CD4-positive, alpha-beta T cell treated with Interleukin-1 beta for 1 hour (primary cell): ENCODE data around the gene GPR143.

ENCODE experiments used
- DNase-seq, 2 donors: peaks; one replicate each; pipeline ENCODE4 v3.0.0-alpha.2; 2020 to 2022

Gene GPR143

DNA sequence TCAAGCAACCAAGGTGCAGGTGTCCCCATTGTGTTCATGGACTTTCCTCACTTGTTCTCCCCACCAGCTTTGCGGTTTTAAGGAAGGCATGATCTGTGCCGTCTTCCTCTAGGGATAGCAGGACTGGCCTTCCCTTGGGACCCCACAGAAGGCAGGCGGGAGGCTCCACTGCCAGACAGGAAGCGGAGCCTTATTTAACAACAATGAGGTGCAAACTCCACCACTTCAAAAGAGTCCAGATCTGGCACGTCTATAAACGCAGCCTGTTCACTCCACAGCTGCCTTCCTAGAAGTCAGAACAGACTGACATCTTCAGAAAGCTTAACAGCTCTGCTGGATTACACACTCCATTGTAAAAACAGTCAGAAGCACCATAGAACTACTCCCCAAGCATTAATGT is 1.7 kb upstream of the GPR143 start:
- DNase-seq: no peak

DNA sequence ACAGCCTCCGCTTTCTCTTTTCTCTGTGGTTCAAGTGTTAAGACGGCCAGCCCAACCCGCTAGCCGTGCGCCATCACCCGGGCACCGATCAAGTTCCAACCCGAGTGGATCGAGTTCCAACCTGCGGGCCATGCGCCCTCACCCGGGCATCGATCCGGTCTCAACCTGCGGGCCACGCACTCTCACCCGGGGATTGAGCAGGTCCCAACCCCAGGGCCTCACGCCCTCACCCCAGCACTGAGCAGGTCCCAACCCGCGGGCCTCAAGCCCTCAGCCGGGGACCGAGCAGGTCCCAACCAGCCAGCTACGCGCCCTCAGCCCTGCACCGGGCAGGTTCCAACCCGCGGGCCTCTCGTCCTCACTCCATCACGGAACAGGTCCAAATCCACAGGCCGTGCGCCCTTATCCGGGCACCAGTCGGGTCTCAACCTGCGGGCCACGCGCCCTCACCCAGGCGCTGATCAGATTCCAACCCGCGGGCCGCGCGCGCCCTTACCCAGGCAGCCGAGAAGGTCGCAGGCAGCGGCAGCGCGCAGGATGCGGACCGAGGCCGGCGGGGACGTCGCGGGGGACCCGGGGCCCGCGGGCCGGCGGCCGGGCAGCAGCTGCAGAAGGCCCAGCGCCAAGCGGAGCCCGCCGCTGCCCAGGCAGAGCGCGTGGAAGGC is 443 bp downstream of the GPR143 start:
- DNase-seq: no peak

DNA sequence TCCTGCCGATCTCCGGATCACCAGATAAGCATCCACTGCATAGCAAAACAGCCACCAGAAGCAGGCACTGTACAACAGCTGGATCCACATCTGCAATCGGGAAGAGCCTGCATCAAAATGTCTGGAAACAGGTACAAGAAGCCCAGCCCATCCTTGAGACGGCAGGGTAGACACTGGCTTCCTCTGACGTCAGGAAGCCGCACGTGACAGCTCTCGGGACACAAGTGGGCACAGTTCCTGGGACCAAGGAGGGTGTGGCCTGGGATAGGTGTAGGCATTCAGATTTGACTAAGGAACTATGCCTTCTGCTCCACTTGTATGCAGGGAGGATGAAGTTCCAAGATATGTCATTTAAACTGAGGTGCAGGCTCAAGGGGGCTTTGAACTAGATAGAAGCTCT is 6.3 kb downstream of the GPR143 start:
- DNase-seq: no peak

DNA sequence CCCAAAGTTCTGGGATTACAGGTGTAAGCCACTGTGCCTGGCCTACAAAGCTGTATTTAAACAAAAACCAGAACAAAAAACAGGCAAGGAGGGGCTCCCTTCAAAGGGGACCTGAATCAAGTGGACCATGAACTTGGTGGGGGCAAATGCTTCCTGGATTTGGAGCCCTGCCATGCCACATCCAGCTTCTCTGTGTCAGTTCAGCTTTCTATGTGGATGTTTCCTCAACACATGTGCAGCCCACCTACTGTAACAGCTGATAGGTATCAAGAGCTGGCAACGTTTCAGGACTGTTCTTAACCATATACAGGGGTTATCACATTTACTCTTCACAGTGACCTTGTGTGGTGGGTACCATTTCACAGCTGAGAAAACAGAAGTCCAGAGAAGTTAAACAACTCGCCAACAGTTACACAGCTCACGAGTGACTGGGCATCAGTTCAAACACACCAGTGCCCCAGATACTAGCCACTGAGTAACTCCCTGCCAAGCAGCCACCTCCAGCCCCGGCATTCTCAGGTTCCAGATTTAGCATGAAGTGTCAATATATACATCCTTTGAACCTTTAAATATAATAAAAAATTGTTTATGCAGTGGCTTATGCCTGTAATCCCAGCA is 7.5 kb downstream of the GPR143 start:
- DNase-seq: no peak

DNA sequence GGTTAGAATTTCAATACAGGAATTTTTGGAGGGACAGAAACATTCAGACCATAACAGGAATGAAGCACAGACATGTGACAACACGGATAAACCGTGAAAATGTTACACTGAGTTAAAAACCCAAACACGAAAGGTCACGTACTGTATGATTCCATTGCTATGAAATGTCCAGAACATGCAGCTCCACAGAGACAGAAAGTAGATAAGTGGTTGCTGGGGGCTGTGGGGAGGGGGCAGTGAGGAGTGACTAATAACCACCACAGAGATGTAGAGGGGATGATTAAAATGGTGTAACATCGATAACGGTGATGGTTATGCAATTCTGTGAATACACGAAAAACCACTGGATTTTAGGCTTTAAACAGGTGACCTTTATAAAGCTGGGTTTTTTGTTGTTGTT is 8.3 kb downstream of the GPR143 start:
- DNase-seq: no peak

DNA sequence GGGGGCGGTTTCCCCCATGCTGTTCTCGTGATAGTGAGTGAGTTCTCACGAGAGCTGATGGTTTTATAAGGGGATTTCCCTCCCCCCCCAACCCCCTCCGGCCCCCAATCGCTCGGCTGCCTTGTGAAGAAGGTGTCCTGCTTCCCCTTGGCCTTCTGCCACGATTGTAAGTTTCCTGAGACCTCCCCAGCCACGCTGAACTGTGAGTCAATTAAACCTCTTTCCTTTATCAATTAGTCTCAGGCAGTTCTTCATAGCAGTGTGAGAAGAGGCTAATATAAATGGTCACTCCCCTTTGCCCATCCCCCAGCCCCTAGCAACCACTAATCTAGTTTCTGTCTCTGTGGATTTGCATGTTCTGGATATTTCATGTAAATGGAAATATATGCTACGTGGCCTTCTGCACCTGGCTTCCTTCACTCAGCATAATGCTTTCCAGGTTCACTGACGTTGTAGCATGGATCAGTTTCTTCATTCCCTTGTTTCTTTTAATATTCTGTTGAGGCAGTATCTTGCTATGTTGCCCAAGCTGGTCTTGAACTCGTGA is 16.4 kb downstream of the GPR143 start:
- DNase-seq: no peak

DNA sequence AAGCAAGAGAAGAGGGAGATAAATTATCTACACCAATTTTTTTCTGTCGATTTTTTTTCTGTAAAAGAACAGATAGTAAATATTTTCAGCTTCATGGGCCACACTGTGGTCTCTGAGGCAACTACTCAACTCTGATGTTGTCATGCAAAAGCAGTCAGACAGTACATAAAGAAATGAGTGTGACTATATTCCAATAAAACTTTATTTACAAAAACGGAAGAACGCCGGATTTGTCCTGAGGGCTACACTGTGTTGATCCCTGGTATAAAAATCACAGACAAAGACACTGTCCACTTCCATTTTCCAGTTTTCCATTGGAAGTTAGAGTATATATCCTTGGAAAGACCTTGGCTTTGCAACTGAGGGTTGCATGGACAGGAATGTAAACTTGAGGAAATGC is 18.0 kb downstream of the GPR143 start:
- no peak for DNase-seq

DNA sequence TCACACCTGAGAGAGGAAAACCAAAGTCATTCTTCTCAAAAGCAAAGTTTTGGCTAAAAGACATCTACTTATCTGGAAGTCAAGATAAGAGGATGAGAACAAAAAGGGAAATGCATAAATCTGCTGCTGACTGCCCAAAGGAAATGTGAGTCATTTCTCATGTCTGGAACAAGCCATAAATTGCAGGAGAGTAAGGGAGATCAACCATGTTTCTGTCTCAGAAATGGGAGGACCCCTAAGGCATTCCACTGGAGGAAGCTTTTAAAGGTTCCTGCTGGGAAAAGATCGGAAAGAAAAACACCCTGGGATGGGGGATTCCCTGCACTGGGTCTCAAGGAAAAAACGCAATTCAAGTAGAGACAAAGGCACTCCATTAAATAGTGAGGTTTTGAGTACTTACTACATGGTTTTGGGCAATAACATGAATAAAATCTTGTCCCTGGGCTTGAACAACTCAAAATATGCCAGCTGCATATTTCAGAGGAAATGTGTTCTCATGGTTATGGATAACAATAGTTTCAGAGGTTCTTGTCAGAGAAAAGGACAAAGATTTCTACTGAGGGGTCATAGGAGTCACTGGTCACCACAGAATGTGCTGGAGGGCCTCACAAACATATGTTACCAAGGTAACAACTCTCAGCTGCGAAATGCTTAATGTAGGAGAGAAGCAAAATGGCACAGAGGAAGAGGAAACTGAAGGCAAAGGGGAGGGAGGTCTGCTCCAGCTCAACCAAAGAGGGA is 19.3 kb downstream of the GPR143 start:
- DNase-seq: no peak

DNA sequence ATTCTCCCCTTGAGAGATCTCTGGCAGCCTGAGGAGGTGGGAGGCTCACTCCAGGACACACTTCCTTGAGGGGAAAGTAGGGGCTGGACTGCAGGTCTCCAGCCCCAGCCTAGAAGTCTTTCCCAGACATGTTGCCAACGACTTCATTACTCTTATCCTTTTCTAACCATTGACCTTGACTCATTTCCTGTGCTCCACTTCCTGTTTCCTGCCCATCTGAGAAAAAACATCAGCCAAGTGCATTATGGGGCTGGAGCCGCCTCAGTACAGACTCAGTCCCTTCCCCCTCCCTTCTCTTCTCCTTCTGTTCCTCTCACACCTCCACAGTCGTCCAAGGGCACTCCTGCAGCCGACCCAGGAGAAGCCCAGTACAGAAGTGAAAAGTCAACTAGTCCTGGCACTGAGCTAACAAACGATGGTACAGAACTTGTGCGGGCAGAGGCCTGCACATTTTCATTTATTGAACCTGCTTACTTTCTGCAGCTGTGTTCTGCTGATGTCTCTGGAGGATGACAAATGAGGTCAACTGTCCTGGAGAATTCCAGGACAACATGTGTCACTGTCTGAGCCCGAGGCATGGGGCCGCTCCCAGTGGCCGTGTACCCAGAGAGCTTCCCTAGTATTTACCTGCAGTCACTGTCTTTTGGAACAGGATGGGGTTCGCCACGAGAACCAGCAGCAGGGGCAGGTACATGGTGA is 20.1 kb downstream of the GPR143 start:
- DNase-seq: no peak

DNA sequence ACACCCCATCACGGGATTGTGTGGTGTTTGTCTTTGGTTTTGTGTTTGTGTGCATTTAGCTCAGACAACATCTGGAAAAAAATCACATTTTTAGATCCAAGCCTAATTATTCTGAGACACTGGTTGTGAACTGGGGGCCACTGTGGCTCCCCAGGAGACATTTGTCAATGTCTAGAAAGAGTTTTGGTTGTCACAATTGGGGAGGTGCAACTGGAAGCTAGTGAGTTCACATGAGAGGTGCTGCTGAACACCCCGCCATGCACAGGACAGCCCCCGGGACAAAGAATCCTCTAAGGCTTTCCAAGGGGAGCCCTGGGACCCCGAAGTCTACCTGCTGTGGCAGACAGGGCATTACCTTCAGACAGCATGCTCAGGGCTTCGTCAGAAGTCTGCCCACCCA is 26.5 kb downstream of the GPR143 start:
- DNase-seq: no peak

DNA sequence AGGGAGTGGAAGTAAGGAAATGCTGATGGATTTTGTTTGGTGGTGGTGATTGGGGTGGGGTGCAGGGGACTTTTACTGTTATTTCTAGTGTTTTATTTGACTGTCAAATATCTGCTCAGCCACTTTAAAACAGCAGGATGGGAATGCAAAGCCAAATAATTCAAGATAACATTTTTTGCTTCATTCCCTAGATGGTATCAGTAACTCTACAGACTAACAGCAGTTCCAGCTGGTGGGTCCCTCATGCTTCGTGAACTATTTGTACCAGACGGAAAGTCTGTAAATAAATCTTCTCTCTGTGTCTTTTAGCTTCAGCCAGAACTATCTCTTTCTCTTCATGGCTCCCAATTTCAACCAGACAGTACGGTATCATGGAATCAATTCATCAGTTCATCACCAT is 27.5 kb downstream of the GPR143 start:
- DNase-seq: no peak

DNA sequence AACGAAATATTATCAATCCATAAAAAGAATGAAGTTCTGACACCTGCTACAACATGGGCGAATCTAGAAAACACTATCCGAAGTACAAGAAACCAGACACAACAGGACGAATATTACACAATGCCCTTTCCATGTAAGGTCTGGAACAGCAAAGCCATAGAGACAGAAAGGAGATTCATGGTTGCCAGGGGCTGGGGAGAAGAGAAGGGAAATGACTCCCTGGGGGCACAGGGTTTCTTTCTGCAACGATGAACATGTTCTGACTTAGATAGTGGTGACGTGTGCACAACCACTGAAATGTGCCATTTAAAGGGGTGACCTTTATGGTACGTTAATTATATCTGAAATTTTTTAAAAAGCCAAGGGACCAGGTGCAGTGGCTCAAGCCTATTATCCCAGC is 28.3 kb downstream of the GPR143 start:
- no peak for DNase-seq

DNA sequence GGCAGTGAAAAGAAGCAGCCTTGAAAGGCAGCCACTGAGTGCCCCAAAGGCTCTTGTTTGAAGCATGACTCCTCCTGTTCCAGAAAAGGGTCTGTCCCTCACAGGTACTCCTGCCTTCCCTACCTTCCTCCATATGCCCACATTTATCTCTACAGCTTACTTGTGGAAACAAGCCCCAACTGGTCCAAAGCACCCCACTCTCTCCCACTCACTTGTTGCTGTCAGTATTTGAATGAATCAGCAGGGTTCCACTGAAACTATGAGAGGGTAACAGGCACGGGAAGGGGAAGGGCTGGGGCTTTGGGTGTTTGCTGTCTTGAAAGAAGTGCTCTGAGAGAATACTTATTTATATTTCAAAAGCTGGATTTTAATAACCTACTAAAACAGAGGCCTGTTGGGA is 34.9 kb downstream of the GPR143 start:
- DNase-seq: no peak

DNA sequence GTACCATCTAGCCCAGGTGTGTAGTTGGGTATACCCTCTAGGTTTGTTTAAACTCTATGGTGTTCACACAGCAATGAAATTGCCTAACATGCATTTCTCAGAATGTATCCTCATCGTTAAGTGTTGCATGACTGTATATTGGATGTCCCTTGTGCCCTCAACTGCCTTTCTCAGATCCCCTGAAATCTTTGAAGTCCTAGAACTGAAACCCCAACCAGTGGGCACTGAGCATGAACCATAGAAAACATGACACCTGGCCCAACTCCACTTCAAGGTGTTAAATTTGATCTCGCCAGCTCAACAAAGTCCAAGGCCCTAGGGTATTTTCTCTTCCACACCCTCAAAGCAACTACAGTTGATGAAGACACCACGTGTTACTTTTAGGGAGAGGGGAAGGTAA is 35.6 kb downstream of the GPR143 start:
- DNase-seq: no peak

DNA sequence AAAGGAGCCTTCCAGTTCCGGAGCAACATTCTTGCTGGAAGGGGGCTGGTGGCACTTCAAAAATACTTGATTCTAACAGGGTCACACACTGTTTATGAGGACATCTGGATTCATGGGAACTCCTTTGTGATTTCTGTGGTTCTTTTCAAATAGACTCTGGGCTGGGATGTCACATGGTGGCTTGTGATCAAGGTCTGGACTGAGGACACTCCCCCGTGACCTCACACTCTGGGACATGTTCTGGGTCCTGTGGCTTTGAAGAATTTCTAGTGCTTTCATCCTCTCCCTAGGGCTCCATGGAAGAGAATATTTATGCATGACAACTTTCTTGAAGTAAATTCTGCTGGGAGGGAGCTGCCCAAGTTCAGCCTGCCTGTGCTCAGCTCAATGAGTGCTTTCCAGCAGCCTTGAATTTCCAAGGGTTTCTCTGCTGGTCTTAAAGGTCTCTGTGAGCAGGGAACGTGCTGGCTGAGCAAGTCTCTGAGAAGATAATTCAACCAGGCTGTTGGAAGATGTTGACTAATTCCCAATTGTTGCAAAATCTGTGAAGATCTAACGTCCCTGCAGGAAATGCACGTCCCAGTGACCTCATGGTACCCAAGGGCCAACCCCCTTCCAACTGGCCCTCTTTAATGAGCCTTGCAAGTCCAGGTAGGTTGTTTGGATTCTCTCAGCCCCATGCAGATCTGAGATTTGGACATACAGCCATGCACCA is 36.3 kb downstream of the GPR143 start:
- DNase-seq: no peak

DNA sequence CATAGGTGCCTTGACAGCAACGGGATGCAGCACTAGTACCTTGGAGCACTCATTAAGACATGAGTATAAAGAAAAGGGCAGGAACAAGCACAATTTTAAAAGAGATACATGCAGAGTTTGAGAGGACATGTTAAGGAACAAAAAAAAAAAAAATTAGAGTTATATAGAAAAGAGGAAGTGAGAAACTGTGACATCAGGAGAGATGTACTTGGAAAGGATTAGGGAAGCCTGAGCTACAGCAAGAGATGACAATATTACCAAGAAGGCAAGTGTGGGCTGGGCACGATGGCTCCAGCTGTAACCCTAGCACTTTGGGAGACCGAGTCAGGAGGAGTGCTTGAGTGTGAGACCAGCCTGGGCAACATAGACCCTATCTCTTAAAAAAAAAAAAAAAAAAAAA is 37.4 kb downstream of the GPR143 start:
- no peak for DNase-seq

DNA sequence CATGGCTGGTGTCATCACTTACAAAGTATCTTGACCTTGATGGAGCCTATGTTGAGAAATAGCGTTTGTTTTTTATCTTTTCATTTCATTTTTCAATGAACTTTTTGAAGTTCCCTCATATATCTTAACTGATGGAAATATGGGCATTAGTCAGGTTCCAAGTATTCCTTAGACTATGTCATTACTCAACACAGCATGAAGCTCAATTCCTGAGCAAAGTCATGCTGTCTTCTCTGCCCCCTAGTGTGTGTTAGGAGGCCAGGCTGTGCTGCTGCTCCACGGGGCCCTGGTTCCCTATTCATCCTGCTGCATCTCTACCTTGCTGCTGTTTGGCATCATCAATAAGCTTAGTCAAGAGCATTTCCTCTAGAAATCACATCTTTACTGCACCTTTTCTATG is 40.9 kb downstream of the GPR143 start:
- DNase-seq: no peak

DNA sequence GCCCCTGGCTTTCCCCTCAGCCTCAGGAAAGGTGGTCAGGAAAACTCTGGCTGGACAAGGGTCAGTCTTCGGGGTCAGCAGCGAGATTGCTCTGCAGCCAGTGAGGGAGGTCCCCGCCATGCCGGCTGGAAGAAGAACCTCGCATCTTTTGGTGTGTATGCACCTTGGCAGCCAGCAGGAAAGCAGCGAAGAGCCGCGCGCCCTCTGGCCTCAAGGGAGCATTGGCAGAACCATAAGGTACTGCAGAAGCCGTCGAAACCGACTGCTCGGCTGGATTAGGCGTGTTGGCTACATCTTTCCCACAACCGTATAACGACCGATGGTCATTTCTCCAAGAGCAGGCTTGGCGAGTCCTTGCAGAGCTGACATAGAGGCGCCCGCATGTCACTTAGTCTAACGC is 48.3 kb downstream of the GPR143 start:
- no peak for DNase-seq

DNA sequence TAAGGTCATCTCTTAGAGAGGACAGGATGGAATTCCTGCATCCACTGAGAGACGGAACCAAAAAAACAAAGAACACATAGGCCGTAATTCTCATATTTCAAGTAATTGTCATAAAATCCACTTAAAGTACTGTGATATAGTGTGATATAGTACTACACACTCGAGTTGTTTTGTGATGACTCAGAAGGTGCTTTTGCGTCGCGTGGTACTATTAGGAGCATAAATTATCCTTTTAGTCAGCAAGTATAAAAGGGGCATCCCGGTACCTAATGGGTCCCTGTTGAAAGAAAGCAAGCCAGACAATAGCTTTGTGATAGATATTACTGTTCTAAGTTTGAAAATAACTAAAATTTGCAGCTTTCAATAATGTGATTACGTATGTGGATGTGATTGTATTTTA is 55.3 kb downstream of the GPR143 start:
- DNase-seq: no peak

DNA sequence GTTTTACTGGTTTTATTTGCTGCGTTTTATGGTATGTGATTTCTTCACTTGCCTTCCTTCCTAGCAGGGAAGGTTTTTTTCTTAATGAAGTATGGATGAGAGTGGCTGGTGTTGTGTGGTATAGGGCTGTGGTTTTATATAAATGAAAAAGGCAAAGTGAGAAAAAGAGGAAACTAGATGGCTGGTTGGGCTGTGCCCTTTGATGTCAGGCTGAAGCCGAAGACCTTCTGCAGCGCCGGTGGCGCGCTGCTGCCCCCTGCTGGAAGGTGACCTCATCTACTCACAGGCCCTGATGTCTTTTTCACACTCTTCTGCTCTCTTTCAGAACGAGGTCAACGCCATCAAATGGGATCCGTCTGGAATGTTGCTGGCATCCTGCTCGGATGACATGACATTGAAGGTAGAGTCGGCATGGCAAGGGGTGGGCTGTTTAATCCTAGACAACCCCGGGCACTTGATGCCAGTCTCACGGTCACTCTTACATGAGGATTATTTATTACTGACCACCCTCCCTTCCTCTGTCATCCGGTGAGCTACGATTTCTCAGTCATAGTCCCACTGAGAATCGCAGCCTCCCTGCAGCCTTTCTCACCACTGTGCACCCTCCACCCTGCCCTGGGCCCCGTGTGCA is 56.6 kb downstream of the GPR143 start:
- peak; percentile 72 to 80 for DNase-seq

DNA sequence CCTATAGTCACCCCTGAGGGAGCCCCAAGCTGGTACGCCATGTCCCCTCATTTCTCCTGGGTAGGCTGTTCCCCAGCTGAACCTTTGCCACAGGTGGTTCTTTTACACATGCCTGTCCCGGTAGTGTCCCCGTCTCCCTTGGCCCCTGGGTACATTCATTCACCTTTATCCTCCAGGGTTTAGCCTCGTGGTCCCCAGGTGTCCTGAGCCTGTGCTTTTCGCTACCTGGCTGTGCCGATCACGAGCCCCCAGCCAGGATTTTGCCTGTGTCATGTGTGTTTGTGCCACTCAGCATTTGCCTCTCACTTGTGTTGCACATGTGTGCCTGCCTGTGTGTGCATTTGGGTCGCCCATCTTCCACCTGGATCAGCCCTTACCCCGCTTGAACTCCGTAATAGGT is 57.6 kb downstream of the GPR143 start:
- DNase-seq: no peak

DNA sequence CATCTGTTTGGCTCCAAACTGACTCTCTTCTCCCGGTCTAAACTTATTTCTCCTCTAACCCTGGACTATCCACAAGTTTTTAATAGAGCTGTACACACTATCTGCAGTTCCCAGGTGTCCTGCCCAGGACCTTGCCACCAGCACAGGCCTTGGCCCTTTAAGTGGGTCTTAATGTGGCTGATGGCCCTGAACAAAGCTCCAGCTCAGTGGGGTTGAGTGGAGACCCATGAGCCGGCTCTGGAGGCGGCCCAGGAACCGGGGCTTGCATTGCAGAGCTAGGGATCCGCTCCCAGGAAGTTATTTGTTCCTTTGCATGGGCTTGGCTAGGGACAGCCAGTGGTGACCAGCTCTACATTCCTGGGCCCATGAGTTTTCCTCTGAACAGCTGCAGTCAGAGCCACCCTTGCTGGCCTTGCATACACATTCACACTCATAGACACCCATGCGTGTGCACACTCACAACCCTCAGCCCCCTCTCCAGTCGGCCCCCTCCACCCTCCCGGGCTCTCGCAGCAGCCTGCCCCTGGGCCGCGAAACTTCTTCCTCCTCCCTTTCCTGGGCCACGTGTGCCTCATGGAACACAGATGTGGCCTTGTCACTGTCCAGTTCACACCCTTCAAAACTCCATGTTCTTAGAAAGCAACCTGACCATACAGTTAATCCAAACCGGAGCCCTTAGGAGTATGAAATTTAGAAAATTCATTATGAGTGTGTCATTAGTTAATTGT is 58.2 kb downstream of the GPR143 start:
- DNase-seq: no peak
